PC-9 (cell line): Measurements from ENCODE around the gene SMOC2. TPM values are rescaled to one million over a fixed set of nuclear protein-coding genes. Genes with fewer than 3 reads are reported as not detected.

ENCODE experiments used
- BruUV-seq: library from RNA; stranded (reverse); fragments of 400-500 nt; replicated peaks from 2 replicates; lab custom pipeline; 2021; lab: Mats Ljungman, UMichigan
- CTCF ChIA-PET: fragments of 300-600 bp; sonication (Branson Sonifier 250); formaldehyde crosslinking; loops from one replicate; lab custom pipeline; 2022; ENCODE audit warnings: antibody characterized with exemption; lab: Charles Lee
- POLR2A ChIA-PET: fragments of 300-600 bp; sonication (Branson Sonifier 250); formaldehyde crosslinking; loops from one replicate; lab custom pipeline; 2022; ENCODE audit warnings: antibody characterized with exemption; ENCODE audit not compliant: unreplicated experiment; lab: Charles Lee
- DNase-seq, 2 experiments: peaks; one replicate each; pipeline versions ENCODE4 v3.0.0 to v3.0.0-alpha.2; 2015 to 2022; ENCODE audit warnings: mixed read lengths in 1 of 2
- H2AFZ ChIP-seq: fragments of 200-600 bp; sonication (generic); 2 replicates; pipeline ENCODE4 v1.8.1; 2017; ENCODE audit warnings: antibody characterized with exemption
- H3F3A ChIP-seq: fragments of 200-600 bp; sonication (generic); 2 replicates; pipeline ENCODE4 v1.8.1; 2017; ENCODE audit warnings: antibody characterized with exemption, mild to moderate bottlenecking, low read depth; ENCODE audit not compliant: insufficient read depth
- H3K27ac ChIP-seq: fragments of 200-600 bp; sonication (generic); 2 replicates; pipeline ENCODE4 v1.6.1; 2016; ENCODE audit warnings: mixed run types
- H3K27me3 ChIP-seq: fragments of 200-600 bp; sonication (generic); 2 replicates; pipeline ENCODE4 v1.6.1; 2016; ENCODE audit warnings: low read depth, mixed run types; ENCODE audit not compliant: insufficient read depth
- H3K36me3 ChIP-seq: fragments of 200-600 bp; sonication (generic); 2 replicates; pipeline ENCODE4 v1.6.1; 2016; ENCODE audit warnings: low read depth, mixed run types
- H3K4me1 ChIP-seq: fragments of 200-600 bp; sonication (generic); replicated peaks from 2 replicates; pipeline ENCODE4 v1.6.1; 2016; ENCODE audit warnings: mixed run types; ENCODE audit not compliant: insufficient read depth
- H3K4me2 ChIP-seq: fragments of 200-600 bp; sonication (generic); 2 replicates; pipeline ENCODE4 v1.6.1; 2017; ENCODE audit warnings: mixed run types
- H3K4me3 ChIP-seq: fragments of 200-600 bp; sonication (generic); 2 replicates; pipeline ENCODE4 v1.6.1; 2016; ENCODE audit warnings: mixed run types
- H3K79me2 ChIP-seq: fragments of 200-600 bp; sonication (generic); 2 replicates; pipeline ENCODE4 v1.6.1; 2017; ENCODE audit warnings: low read depth, mixed run types
- H3K9me2 ChIP-seq: fragments of 200-600 bp; sonication (generic); 2 replicates; pipeline ENCODE4 v1.8.1; 2017; ENCODE audit warnings: mild to moderate bottlenecking; ENCODE audit not compliant: insufficient read depth
- H3K9me3 ChIP-seq: fragments of 200-600 bp; sonication (generic); 2 replicates; pipeline ENCODE4 v1.8.1; 2016; ENCODE audit warnings: low read depth; ENCODE audit not compliant: insufficient read depth
- H4K20me1 ChIP-seq: fragments of 200-600 bp; sonication (generic); 2 replicates; pipeline ENCODE4 v1.8.1; 2017; ENCODE audit not compliant: insufficient read depth
- EZH2 ChIP-seq: fragments of 200-600 bp; sonication (generic); IDR thresholded peaks from 2 replicates; pipeline ENCODE4 v1.8.0; 2017; ENCODE audit warnings: antibody characterized with exemption, low read depth
- intact Hi-C: fragments of 100-400 bp; cut with micrococcal nuclease; formaldehyde crosslinking; loops from one replicate; pipeline ENCODE4 v1.10.0; 2022; ENCODE audit not compliant: unreplicated experiment
- total RNA-seq: library from RNA; stranded (reverse); gene quantifications from 2 replicates; pipeline ENCODE4 v1.2.3, GENCODE V29; 2021
- TF ChIP-seq, protein P1 (sequence below): fragments of 200-600 bp; sonication (generic); conservative IDR thresholded peaks from 2 replicates; pipeline ENCODE4 v1.6.1; 2017; ENCODE audit warnings: mixed run types, antibody characterized with exemption, mild to moderate bottlenecking, moderate library complexity

Gene SMOC2
- total RNA-seq, 1 experiment from 2014 or later: not detected

GRCh38 chr6:168498161-168498843 is 57.3 kb downstream of the SMOC2 start:
- Histone ChIP-seq H3K4me1 (no peaks in the 10 kb centered on the region), H3F3A (no peaks in the 10 kb centered on the region), H4K20me1 (no peaks in the 10 kb centered on the region), H3K9me3 (no peaks in the 10 kb centered on the region), H3K4me2 (no peak overlapping the region), H3K27ac (no peak overlapping the region), H3K4me3 (no peak overlapping the region), H3K9me2 (no peaks in the 10 kb centered on the region), H3K79me2 (no peaks in the 10 kb centered on the region), H2AFZ (no peak overlapping the region), H3K36me3 (no peaks in the 10 kb centered on the region), H3K27me3 (peaks cover 94% of the 10 kb centered on the region)
- BruUV-seq: no TSS peak
- DNase-seq: no peak
- ChIA-PET POLR2A (no interaction called here), CTCF (no interaction called here)
- intact Hi-C loops: no loop called here
- TF ChIP-seq, protein P1, sequence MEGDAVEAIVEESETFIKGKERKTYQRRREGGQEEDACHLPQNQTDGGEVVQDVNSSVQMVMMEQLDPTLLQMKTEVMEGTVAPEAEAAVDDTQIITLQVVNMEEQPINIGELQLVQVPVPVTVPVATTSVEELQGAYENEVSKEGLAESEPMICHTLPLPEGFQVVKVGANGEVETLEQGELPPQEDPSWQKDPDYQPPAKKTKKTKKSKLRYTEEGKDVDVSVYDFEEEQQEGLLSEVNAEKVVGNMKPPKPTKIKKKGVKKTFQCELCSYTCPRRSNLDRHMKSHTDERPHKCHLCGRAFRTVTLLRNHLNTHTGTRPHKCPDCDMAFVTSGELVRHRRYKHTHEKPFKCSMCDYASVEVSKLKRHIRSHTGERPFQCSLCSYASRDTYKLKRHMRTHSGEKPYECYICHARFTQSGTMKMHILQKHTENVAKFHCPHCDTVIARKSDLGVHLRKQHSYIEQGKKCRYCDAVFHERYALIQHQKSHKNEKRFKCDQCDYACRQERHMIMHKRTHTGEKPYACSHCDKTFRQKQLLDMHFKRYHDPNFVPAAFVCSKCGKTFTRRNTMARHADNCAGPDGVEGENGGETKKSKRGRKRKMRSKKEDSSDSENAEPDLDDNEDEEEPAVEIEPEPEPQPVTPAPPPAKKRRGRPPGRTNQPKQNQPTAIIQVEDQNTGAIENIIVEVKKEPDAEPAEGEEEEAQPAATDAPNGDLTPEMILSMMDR: no peak
- TF ChIP-seq EZH2: no peak

- H2AFZ ChIP-seq: no peak overlapping the region
- H3K79me2 ChIP-seq: no peaks in the 10 kb centered on the region
- BruUV-seq: no TSS peak
- peaks cover 94% of the 10 kb centered on the region for H3K27me3 ChIP-seq
- no peaks in the 10 kb centered on the region for H3K4me1 ChIP-seq
- no peak overlapping the region for H3K4me3 ChIP-seq
- ChIA-PET POLR2A (no interaction called here), CTCF (no interaction called here)
- no peak overlapping the region for H3K27ac ChIP-seq
- H3K4me2 ChIP-seq: no peak overlapping the region
- no peaks in the 10 kb centered on the region for H3K9me3 ChIP-seq
- H4K20me1 ChIP-seq: no peaks in the 10 kb centered on the region
- DNase-seq: no peak
- H3K36me3 ChIP-seq: no peaks in the 10 kb centered on the region
- H3K9me2 ChIP-seq: no peaks in the 10 kb centered on the region
- no peak for TF ChIP-seq EZH2
- TF ChIP-seq, protein P1: no peak
- intact Hi-C loops: no loop called here
- H3F3A ChIP-seq: no peaks in the 10 kb centered on the region
Observed at GRCh38 chr6:168499045-168499650, 58.2 kb downstream of the SMOC2 start.

- TF ChIP-seq EZH2: no peak
- TF ChIP-seq, protein P1: no peak
- Histone ChIP-seq H4K20me1 (no peaks in the 10 kb centered on the region), H3K27me3 (peaks cover 94% of the 10 kb centered on the region), H2AFZ (no peak overlapping the region), H3K27ac (no peak overlapping the region), H3K79me2 (no peaks in the 10 kb centered on the region), H3F3A (no peaks in the 10 kb centered on the region), H3K4me2 (no peak overlapping the region), H3K4me1 (no peaks in the 10 kb centered on the region), H3K36me3 (no peaks in the 10 kb centered on the region), H3K9me2 (no peaks in the 10 kb centered on the region), H3K4me3 (no peak overlapping the region), H3K9me3 (no peaks in the 10 kb centered on the region)
- ChIA-PET POLR2A (no interaction called here), CTCF (no interaction called here)
- DNase-seq: no peak
- intact Hi-C loops: no loop called here
- no TSS peak for BruUV-seq
Observed at GRCh38 chr6:168500519-168500918, 59.5 kb downstream of the SMOC2 start.
